ENCODE results near the gene C11orf98. TPM values are rescaled to one million over a fixed set of nuclear protein-coding genes. Genes with fewer than 3 reads are reported as not detected.
A peak's percentile ranks its signal among the peaks of the same experiment; 100 is the strongest.

The C11orf98 gene
- total RNA-seq (2012; rRNA removed), result 44.8 and 57.8 TPM in 2 replicates

DNA sequence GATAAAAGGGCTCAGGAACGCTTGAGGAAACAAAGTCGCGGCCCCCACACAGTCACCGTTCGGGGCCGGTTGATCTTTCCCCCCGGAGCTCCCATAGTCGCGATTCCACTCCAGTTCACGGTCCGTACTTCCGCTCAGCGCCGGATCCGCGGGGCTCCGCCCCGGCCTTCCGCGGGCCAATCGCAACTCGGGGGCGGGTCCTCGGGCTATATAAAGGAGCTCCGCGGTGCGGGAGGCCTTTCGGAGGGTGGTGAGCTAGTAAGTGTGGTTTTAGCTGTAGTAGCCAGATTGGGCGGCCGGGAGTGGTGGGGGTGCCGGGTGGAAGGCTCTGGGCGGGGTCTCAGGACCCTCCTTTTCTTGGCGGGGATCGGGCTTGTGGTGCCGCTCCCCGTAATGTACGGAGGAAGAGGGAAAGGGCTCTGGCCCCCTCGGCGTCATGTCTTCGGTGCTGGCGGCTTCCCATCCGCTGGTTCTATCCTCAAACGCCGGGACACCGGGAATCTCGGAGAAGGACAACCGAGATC is at the start of gene C11orf98, which contains the start of gene CSKMT:
C11orf98 (minus strand) TSS at position 136 of the 524 bp plus-strand sequence; CDS start at position 95, 41 bp downstream.
CSKMT (plus strand) TSS at position 238 of the 524 bp plus-strand sequence. CDS start 568 bp downstream, outside the sequence.
- Histone ChIP-seq H3K4me1 (ENCODE audit: control insufficient read depth, insufficient read depth, low read length) (peaks cover 22% of the 10 kb centered on the region), H3K9me3 (replicated peaks; ENCODE audit: low read length) (no peaks in the 10 kb centered on the region), H3K36me3 (ENCODE audit: insufficient read depth, low read length) (peaks cover 30% of the 10 kb centered on the region)

DNA sequence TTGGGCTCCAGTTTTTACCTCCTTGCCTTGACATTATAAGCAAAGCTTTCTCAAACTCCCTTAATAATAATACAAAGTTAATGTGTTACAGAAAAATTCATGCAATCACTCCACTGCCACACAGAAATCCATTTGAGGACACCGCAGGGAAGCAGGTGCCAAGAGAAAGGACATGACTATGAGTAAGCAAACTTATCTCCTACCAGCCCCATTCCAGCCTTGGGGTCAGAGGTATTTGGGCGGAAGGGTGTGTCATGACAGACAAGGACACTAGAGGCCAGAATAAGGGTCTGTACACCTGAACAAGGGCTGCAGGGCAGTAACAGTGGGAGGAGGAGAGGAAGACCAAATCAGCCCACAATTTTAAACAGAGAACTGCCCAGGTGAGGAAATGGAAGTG is 48.3 kb upstream of the C11orf98 start:
- peaks cover 76% of the 10 kb centered on the region for H3K36me3 ChIP-seq (ENCODE audit: insufficient read depth, low read length)

More for the DNA sequence above, at the start of gene C11orf98, which contains the start of gene CSKMT:
- Histone ChIP-seq H3K9ac (ENCODE audit: low read depth, low read length) (peak within 1 kb of the TSS; percentile 95), H3K4me2 (ENCODE audit: low read length) (peak within 1 kb of the TSS; percentile 97), H3K27me3 (ENCODE audit: control insufficient read depth, insufficient read depth, low read length) (no peaks in the 10 kb centered on the region), H3K4me3 (ENCODE audit: low read length) (peak within 1 kb of the TSS; percentile 81)

DNA sequence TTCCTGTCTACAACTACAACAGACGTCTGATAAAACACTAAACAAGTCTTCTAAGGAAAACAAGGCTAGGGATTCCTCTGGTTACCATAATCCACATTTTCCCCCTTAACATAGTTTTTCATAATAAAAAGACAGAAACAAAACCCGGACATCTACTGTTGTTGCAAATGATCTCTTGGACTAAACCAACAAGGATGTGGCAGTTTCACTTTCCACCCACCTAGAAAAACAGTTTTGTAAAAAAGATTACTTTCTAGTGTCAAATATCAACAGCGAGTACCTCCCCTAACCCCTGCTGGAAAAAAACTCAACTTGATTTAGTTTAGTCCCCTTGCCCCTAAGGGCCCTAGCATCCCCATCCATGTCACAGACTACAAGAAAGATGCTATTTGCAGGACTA is 47.9 kb upstream of the C11orf98 start:
- no peaks in the 10 kb centered on the region for H3K27me3 ChIP-seq (ENCODE audit: control insufficient read depth, insufficient read depth, low read length)
- no peaks in the 10 kb centered on the region for H3K9me3 ChIP-seq (replicated peaks; ENCODE audit: low read length)
- H3K4me2 ChIP-seq (ENCODE audit: low read length), result no peak overlapping the region
- H3K4me3 ChIP-seq (ENCODE audit: low read length), result no peak overlapping the region
- peaks cover 73% of the 10 kb centered on the region for H3K36me3 ChIP-seq (ENCODE audit: insufficient read depth, low read length)
- H3K9ac ChIP-seq (ENCODE audit: low read depth, low read length), result no peak overlapping the region
- peaks cover 19% of the 10 kb centered on the region for H3K4me1 ChIP-seq (ENCODE audit: control insufficient read depth, insufficient read depth, low read length)

More for the DNA sequence above, 48.3 kb upstream of the C11orf98 start:
- Histone ChIP-seq H3K4me1 (ENCODE audit: control insufficient read depth, insufficient read depth, low read length) (peaks cover 19% of the 10 kb centered on the region), H3K4me2 (ENCODE audit: low read length) (no peak overlapping the region), H3K9ac (ENCODE audit: low read depth, low read length) (no peak overlapping the region), H3K9me3 (replicated peaks; ENCODE audit: low read length) (no peaks in the 10 kb centered on the region), H3K4me3 (ENCODE audit: low read length) (no peak overlapping the region), H3K27me3 (ENCODE audit: control insufficient read depth, insufficient read depth, low read length) (no peaks in the 10 kb centered on the region)

DNA sequence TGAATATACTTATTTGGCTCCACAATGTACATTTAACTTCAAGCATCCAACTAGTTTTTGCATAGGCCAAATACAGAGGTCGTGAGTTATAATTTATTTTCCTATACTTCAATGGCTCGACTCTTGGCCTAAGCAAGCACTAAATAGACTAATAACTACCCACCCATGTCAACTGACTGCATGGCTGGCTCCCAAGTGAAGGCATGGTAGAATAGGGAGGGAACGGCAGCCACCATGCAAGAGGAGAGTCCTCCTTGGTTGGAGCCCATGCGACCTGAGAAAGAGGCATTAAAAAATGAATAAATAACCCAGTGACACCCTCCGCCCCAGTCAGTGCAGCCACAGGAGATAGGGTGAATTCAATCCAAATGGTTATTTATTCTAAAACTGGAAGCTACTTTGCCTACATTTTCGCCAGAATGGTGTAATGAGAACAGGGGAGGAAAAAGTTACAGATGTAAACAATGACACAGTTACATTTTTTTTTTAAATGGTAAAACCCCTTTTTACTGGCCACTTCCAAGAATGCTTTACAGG is 47.3 kb upstream of the C11orf98 start:
- peaks cover 19% of the 10 kb centered on the region for H3K4me1 ChIP-seq (ENCODE audit: control insufficient read depth, insufficient read depth, low read length)
- H3K4me3 ChIP-seq (ENCODE audit: low read length), result no peak overlapping the region
- H3K36me3 ChIP-seq (ENCODE audit: insufficient read depth, low read length), result peaks cover 67% of the 10 kb centered on the region
- no peaks in the 10 kb centered on the region for H3K9me3 ChIP-seq (replicated peaks; ENCODE audit: low read length)
- H3K27me3 ChIP-seq (ENCODE audit: control insufficient read depth, insufficient read depth, low read length), result no peaks in the 10 kb centered on the region
- no peak overlapping the region for H3K4me2 ChIP-seq (ENCODE audit: low read length)
- no peak overlapping the region for H3K9ac ChIP-seq (ENCODE audit: low read depth, low read length)

DNA sequence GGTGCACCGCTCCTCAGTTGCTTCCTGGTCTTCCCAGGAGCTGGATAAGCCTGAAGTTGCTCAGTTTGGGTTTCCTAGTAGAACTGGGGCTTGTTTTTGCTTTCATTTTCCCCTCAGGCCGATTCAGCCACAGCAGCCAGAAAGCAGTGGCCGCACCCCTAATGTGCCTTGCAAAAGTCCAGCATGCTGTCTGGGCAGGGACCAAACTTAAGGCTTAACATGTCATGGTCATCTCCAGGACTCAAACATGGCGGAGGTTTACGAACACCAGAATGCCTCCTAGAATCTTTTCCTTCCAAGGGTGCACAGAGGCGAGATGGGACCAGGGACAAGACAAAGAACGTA is 45.0 kb upstream of the C11orf98 start:
- H3K36me3 ChIP-seq (ENCODE audit: insufficient read depth, low read length), result peaks cover 44% of the 10 kb centered on the region
- H3K4me1 ChIP-seq (ENCODE audit: control insufficient read depth, insufficient read depth, low read length), result peaks cover 33% of the 10 kb centered on the region
- H3K9me3 ChIP-seq (replicated peaks; ENCODE audit: low read length), result no peaks in the 10 kb centered on the region
- H3K4me2 ChIP-seq (ENCODE audit: low read length), result peak overlapping the region; percentile 87
- H3K27me3 ChIP-seq (ENCODE audit: control insufficient read depth, insufficient read depth, low read length), result no peaks in the 10 kb centered on the region
- peak overlapping the region; percentile 68 for H3K4me3 ChIP-seq (ENCODE audit: low read length)
- peak overlapping the region; percentile 90 for H3K9ac ChIP-seq (ENCODE audit: low read depth, low read length)

DNA sequence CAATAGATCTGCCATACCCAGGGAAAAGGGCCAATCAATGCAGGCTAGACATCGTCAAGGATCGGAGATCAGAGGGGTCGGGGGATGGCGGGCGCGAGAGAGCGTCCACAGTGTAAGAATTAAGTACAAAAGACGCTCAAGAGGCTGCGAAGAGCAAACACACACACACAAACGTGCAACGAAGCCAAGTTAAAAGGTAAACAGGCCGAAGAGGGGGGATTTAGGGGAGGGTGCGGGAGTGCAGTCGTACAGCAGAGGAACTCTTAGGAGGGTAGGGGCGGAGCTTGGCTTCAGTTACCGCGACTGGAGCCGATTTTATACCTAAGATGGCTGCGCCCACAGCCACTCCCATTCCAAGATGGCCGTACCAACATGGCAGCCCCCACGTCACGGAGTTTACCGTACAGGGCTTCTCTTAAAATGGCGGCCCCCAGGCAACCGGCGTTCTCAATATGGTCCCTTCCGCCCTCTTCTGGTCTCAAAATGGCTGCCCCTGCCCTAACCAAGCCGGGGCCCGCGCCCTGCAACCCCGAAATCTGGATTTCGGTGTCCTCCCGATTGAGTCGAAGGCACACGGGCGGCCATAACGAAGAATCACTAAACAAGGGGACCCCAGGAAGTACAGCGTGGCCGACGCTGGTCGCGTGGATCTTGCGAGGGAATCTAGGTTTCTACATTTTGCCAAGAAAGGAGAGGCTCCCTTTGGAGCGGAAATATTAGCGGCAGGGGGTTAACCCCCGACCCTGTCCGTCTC is 44.4 kb upstream of the C11orf98 start:
- Histone ChIP-seq H3K4me2 (ENCODE audit: low read length) (peak overlapping the region; percentile 87), H3K36me3 (ENCODE audit: insufficient read depth, low read length) (peaks cover 39% of the 10 kb centered on the region), H3K9me3 (replicated peaks; ENCODE audit: low read length) (no peaks in the 10 kb centered on the region), H3K4me3 (ENCODE audit: low read length) (peak overlapping the region; percentile 69), H3K27me3 (ENCODE audit: control insufficient read depth, insufficient read depth, low read length) (no peaks in the 10 kb centered on the region), H3K9ac (ENCODE audit: low read depth, low read length) (peak overlapping the region; percentile 90), H3K4me1 (ENCODE audit: control insufficient read depth, insufficient read depth, low read length) (peaks cover 33% of the 10 kb centered on the region)

DNA sequence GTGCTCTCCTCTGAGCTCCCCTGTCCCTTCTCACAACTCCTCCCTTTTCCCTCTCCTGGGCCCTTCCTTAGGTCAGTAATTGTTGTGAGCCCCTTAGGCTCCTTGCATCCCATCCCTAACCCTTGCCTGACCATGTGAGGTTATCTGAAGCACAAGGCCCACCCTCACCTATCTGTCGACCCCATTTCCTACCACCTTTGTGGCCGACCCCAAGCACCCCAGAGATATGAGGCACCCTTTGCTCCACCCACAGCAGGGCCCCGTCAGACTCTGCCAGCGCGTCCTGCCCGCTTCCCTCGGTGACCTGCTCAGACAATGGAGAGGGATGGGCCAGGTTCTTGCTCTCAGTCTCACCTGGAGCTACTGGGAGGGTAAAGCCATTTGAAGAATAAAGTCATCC is 43.8 kb upstream of the C11orf98 start:
- Histone ChIP-seq H3K4me1 (ENCODE audit: control insufficient read depth, insufficient read depth, low read length) (peaks cover 33% of the 10 kb centered on the region), H3K4me3 (ENCODE audit: low read length) (peak overlapping the region; percentile 69), H3K27me3 (ENCODE audit: control insufficient read depth, insufficient read depth, low read length) (no peaks in the 10 kb centered on the region)

DNA sequence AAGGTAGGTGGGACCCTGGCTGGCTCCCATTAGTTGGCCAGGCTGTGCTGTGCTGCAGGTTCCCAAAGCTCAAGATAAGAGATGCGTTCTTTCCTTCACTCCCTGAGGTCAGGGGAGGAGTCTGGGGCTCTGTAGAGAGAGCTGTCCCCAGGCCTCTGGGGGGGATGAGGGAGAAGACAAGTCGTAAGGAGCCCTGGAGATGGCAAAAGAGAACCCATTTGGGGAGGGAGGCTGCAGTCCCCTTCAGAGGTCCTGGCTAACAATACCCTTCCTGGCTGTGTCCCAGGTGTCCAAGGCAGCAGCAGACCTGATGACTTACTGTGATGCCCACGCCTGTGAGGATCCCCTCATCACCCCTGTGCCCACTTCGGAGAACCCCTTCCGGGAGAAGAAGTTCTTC is 43.4 kb upstream of the C11orf98 start:
- H3K9ac ChIP-seq (ENCODE audit: low read depth, low read length), result peak overlapping the region; percentile 90
- no peaks in the 10 kb centered on the region for H3K27me3 ChIP-seq (ENCODE audit: control insufficient read depth, insufficient read depth, low read length)
- no peak overlapping the region for H3K4me3 ChIP-seq (ENCODE audit: low read length)
- peaks cover 30% of the 10 kb centered on the region for H3K36me3 ChIP-seq (ENCODE audit: insufficient read depth, low read length)
- peaks cover 33% of the 10 kb centered on the region for H3K4me1 ChIP-seq (ENCODE audit: control insufficient read depth, insufficient read depth, low read length)
- peak overlapping the region; percentile 87 for H3K4me2 ChIP-seq (ENCODE audit: low read length)
- no peaks in the 10 kb centered on the region for H3K9me3 ChIP-seq (replicated peaks; ENCODE audit: low read length)

More for the DNA sequence above, 43.8 kb upstream of the C11orf98 start:
- Histone ChIP-seq H3K4me2 (ENCODE audit: low read length) (peak overlapping the region; percentile 87), H3K36me3 (ENCODE audit: insufficient read depth, low read length) (peaks cover 34% of the 10 kb centered on the region), H3K9me3 (replicated peaks; ENCODE audit: low read length) (no peaks in the 10 kb centered on the region), H3K9ac (ENCODE audit: low read depth, low read length) (peak overlapping the region; percentile 90)

DNA sequence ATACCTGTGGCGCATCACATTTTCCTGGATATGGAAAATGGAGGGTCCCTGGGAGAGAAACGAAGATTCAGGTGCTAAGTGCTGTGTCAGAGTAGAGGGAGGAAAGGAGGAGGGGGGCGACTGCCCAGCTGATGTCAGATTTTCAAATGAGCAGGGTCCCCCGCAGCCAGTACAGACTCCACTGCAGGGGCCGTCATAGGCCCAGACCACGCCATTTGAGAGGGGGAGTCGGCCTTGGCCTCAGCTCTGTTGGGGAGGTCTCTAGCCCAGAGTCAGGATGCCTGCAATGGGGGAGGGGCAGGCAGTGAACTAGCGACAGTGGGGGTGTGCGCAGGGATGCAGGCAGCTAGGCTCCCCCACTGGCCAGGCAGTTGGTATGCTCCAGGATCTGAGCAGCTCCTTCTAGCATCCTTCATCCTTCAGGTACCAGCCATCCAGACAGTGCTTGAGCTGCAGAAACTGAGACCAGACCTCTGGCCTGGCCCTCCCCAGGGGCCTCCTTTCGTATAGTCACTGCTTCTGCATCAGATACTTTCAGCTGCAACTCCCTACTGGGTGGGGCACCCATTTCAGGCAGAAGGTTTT is 42.4 kb upstream of the C11orf98 start, which contains the start of the genes BSCL2 and GNG3:
BSCL2 (minus strand) TSS at position 148 of the 585 bp plus-strand sequence. CDS start 229 bp downstream, outside the sequence.
GNG3 (plus strand) TSS at position 400 of the 585 bp plus-strand sequence. CDS start 620 bp downstream, outside the sequence.
- Histone ChIP-seq H3K4me3 (ENCODE audit: low read length) (peak within 1 kb of the TSS; percentile 70), H3K27me3 (ENCODE audit: control insufficient read depth, insufficient read depth, low read length) (no peaks in the 10 kb centered on the region), H3K4me2 (ENCODE audit: low read length) (peak within 1 kb of the TSS; percentile 91), H3K36me3 (ENCODE audit: insufficient read depth, low read length) (peaks cover 20% of the 10 kb centered on the region), H3K9me3 (replicated peaks; ENCODE audit: low read length) (no peaks in the 10 kb centered on the region), H3K9ac (ENCODE audit: low read depth, low read length) (peak within 1 kb of the TSS; percentile 90), H3K4me1 (ENCODE audit: control insufficient read depth, insufficient read depth, low read length) (peaks cover 33% of the 10 kb centered on the region)

DNA sequence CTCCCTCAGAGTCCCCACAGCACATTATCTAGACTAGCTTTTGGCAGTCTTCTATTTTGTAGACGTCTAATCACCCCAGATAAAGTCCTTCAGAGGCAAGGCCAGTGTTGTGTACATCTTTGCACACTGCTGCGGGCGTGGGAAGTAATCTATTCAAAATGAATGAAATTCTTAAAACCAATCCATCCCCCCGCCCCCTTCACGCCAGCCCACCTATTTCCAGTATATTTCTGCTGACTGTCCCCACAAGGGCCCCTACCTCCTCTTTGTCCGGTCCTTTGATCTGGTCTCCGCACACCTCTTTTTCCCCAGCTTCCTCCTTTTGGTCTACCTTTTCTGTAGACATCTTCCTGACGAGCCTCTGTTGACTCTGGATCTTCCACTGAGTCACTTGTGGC is 41.8 kb upstream of the C11orf98 start:
- Histone ChIP-seq H3K36me3 (ENCODE audit: insufficient read depth, low read length) (peaks cover 16% of the 10 kb centered on the region), H3K27me3 (ENCODE audit: control insufficient read depth, insufficient read depth, low read length) (no peaks in the 10 kb centered on the region), H3K4me1 (ENCODE audit: control insufficient read depth, insufficient read depth, low read length) (peaks cover 33% of the 10 kb centered on the region), H3K4me2 (ENCODE audit: low read length) (peak overlapping the region; percentile 91), H3K9me3 (replicated peaks; ENCODE audit: low read length) (no peaks in the 10 kb centered on the region), H3K4me3 (ENCODE audit: low read length) (peak overlapping the region; percentile 70), H3K9ac (ENCODE audit: low read depth, low read length) (no peak overlapping the region)

Measured in skeletal muscle satellite cell (primary cell).